ENCODE data around the gene TRAPPC2L.

TRAPPC2L gene

DNA sequence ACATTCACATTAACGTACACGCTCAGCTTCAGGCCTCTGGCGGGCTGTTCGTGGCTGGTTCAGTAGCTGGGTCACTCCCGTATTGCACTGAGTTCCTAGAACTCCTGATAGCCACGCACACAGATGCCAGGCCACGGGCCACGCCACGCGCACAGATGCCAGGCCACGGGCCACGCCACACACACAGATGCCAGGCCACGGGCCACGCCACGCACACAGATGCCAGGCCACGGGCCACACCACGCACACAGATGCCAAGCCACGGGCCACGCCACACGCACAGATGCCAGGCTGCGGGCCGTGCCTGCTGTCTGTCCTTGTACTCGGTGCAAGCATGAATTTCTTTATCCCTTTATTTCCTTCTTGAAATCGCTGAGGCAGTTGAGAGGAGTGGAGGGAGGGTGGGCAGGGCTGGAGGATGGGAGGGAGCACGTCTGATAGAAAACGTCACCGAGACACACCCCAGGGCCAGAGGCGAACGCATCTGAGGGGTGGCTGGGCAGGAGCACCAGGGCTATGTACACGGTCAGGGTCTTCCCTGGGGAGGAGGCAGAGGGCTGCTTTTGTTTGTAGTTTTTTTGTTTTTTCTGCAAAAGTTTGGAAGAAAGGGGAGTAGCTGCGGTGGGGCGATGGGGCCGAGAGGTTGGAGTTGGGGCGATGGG is 18.1 kb downstream of the TRAPPC2L start:
- H3K9ac ChIP-seq (ENCODE audit: low read length in 5 of 5) = no peak overlapping the region
- H3K27ac ChIP-seq (ENCODE audit: low read depth, low read length) = no peak overlapping the region
- peaks cover 0 to 12% (median 9%) of the 10 kb centered on the region in 5 donors for H3K4me1 ChIP-seq (ENCODE audit: control insufficient read depth in 5 of 5, insufficient read depth in 5 of 5, low read length in 5 of 5)
- H3K4me3 ChIP-seq (ENCODE audit: low read depth in 1 of 5, low read length in 5 of 5) = no peak overlapping the region
- H3K36me3 ChIP-seq (ENCODE audit: control insufficient read depth in 5 of 5, insufficient read depth in 5 of 5, low read length in 5 of 5) = peaks cover 0 to 42% (median 13%) of the 10 kb centered on the region in 5 donors
- H3K9me3 ChIP-seq (ENCODE audit: control insufficient read depth in 5 of 5, low read length in 5 of 5) = no peaks in the 10 kb centered on the region
- peaks cover 19 to 22% (median 21%) of the 10 kb centered on the region in 5 donors for H3K27me3 ChIP-seq (ENCODE audit: control insufficient read depth in 5 of 5, insufficient read depth in 4 of 5, low read length in 5 of 5)

DNA sequence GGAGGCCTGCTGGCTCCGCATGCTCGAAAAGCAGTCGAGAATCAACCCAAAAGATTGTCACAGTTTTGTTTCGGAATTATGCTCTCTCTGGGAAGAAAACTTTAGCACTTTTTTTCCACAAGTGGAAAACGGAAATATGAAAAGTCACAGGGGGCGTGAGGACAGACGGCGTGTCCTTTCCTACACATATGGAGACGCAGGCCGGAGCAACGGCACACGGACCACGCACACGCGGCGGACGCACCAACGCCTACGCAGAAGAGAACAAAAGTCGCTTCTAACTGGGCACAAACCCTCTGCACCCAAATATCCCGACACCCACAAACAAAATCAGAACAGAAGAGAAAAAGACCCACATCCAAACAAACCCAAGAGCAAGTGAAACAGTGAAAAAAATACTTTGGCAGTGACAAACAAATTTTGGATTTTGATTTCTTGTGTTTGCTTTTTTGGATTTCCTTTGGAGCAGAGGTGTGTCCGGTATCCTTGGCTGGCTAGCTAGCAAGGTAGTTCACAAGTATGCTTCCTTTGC is 18.8 kb downstream of the TRAPPC2L start:
- Histone ChIP-seq H3K36me3 (ENCODE audit: control insufficient read depth in 5 of 5, insufficient read depth in 5 of 5, low read length in 5 of 5) (peaks cover 0 to 49% (median 13%) of the 10 kb centered on the region in 5 donors), H3K27me3 (ENCODE audit: control insufficient read depth in 5 of 5, insufficient read depth in 4 of 5, low read length in 5 of 5) (peaks cover 13 to 17% (median 15%) of the 10 kb centered on the region in 5 donors), H3K4me3 (ENCODE audit: low read depth in 1 of 5, low read length in 5 of 5) (no peak overlapping the region), H3K9me3 (ENCODE audit: control insufficient read depth in 5 of 5, low read length in 5 of 5) (no peaks in the 10 kb centered on the region), H3K9ac (ENCODE audit: low read length in 5 of 5) (no peak overlapping the region), H3K27ac (ENCODE audit: low read depth, low read length) (no peak overlapping the region), H3K4me1 (ENCODE audit: control insufficient read depth in 5 of 5, insufficient read depth in 5 of 5, low read length in 5 of 5) (peaks cover 0 to 7% (median 4%) of the 10 kb centered on the region in 5 donors)

DNA sequence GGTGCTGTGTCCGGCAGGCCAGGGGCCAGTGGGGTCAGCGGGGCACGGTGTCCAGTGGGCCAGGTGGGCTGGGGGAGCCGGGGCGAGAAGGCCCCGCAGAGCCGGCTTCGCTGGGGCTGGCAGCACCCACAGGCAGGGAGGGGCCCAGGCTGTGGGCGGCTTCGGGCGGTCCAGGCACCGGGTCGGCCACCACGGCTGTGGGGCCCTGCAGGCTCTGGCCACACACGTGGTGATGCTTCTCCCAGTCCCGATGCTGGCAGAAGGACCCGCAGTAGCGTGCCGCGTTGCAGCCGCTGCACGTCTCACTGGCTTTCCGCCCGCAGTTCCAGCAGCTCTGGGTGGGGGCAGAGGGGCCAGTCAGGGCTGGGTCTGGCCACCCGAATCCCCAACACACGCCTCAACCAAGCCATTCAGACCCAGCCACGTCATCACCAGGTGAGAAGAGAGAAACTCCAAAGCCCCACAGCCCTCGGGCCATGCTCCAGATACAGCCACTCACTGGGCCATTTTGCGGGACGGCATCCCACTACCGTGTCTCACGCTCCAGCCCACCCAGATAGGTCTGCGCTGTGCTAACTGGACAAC is 20.1 kb downstream of the TRAPPC2L start:
- Histone ChIP-seq H3K27me3 (ENCODE audit: control insufficient read depth in 5 of 5, insufficient read depth in 4 of 5, low read length in 5 of 5) (peaks cover 1 to 9% (median 4%) of the 10 kb centered on the region in 5 donors), H3K9me3 (ENCODE audit: control insufficient read depth in 5 of 5, low read length in 5 of 5) (no peaks in the 10 kb centered on the region), H3K4me1 (ENCODE audit: control insufficient read depth in 5 of 5, insufficient read depth in 5 of 5, low read length in 5 of 5) (no peaks in the 10 kb centered on the region), H3K9ac (ENCODE audit: low read length in 5 of 5) (no peak overlapping the region), H3K27ac (ENCODE audit: low read depth, low read length) (no peak overlapping the region), H3K4me3 (ENCODE audit: low read depth in 1 of 5, low read length in 5 of 5) (no peak overlapping the region), H3K36me3 (ENCODE audit: control insufficient read depth in 5 of 5, insufficient read depth in 5 of 5, low read length in 5 of 5) (peaks cover 0 to 53% (median 13%) of the 10 kb centered on the region in 5 donors)

DNA sequence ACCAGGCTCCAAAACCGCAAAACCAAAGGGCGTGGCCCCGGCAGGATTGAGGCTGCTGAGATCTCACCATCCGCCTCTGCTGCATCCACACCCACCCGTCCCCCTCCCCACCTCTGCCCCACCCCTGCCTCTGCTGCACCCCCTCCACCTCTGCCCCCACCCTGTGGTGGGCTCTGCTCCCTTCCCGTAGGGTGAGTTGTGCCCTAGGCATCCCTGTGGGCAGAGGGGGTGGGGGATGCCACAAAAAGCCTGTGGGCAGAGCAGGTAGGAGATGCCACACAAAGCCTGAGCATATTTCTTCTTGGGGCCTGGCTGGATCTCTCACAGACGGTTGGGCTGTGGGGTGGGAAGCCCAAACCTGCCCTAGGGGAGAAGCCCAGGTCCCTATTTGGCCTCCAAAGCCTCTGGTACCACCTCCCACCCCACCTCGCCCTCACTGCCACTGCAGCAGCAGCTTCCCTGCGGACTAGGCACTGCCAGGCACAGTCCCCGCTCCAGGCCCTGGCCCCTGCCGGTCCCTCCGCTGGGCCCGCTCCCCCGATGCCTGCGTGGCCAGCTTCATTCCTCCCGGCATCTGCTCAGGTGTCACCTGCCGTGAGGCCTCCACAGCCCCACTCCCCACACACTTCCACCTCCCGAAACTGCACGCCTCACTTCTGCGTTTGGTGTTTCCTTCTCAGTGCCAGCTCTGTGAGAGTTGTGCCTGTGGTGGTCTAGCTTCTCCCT is 20.8 kb downstream of the TRAPPC2L start:
- H3K36me3 ChIP-seq (ENCODE audit: control insufficient read depth in 5 of 5, insufficient read depth in 5 of 5, low read length in 5 of 5) = peaks cover 0 to 60% (median 20%) of the 10 kb centered on the region in 5 donors
- H3K27ac ChIP-seq (ENCODE audit: low read depth, low read length) = no peak overlapping the region
- no peak overlapping the region for H3K4me3 ChIP-seq (ENCODE audit: low read depth in 1 of 5, low read length in 5 of 5)
- no peaks in the 10 kb centered on the region for H3K9me3 ChIP-seq (ENCODE audit: control insufficient read depth in 5 of 5, low read length in 5 of 5)
- H3K27me3 ChIP-seq (ENCODE audit: control insufficient read depth in 5 of 5, insufficient read depth in 4 of 5, low read length in 5 of 5) = peaks cover under 1 to 9% (median 3%) of the 10 kb centered on the region in 5 donors
- no peaks in the 10 kb centered on the region for H3K4me1 ChIP-seq (ENCODE audit: control insufficient read depth in 5 of 5, insufficient read depth in 5 of 5, low read length in 5 of 5)
- no peak overlapping the region for H3K9ac ChIP-seq (ENCODE audit: low read length in 5 of 5)

DNA sequence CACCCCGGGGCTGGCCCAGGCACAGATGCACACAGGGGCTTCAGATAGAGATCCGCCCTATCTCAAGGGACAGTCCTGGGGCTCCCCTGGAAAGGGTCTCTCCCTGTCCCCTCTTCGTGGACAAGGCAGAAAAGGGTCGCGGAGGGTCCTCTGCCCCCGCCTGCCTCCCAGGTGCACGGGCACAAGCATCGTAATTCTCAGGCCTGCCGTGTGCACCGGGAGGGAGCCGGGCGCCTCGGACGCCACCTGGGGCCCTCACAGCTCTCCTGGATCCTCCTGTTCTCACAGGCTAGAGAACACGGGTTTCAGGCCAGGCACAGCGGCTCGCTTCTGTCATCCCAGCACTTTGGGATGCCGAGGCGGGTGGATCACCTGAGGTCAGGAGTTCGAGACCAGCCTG is 21.4 kb downstream of the TRAPPC2L start:
- Histone ChIP-seq H3K27me3 (ENCODE audit: control insufficient read depth in 5 of 5, insufficient read depth in 4 of 5, low read length in 5 of 5) (peaks cover 0 to 4% (median 3%) of the 10 kb centered on the region in 5 donors), H3K4me3 (ENCODE audit: low read depth in 1 of 5, low read length in 5 of 5) (no peak overlapping the region), H3K9me3 (ENCODE audit: control insufficient read depth in 5 of 5, low read length in 5 of 5) (no peaks in the 10 kb centered on the region), H3K4me1 (ENCODE audit: control insufficient read depth in 5 of 5, insufficient read depth in 5 of 5, low read length in 5 of 5) (no peaks in the 10 kb centered on the region), H3K36me3 (ENCODE audit: control insufficient read depth in 5 of 5, insufficient read depth in 5 of 5, low read length in 5 of 5) (peaks cover 0 to 65% (median 21%) of the 10 kb centered on the region in 5 donors), H3K27ac (ENCODE audit: low read depth, low read length) (no peak overlapping the region), H3K9ac (ENCODE audit: low read length in 5 of 5) (no peak overlapping the region)

DNA sequence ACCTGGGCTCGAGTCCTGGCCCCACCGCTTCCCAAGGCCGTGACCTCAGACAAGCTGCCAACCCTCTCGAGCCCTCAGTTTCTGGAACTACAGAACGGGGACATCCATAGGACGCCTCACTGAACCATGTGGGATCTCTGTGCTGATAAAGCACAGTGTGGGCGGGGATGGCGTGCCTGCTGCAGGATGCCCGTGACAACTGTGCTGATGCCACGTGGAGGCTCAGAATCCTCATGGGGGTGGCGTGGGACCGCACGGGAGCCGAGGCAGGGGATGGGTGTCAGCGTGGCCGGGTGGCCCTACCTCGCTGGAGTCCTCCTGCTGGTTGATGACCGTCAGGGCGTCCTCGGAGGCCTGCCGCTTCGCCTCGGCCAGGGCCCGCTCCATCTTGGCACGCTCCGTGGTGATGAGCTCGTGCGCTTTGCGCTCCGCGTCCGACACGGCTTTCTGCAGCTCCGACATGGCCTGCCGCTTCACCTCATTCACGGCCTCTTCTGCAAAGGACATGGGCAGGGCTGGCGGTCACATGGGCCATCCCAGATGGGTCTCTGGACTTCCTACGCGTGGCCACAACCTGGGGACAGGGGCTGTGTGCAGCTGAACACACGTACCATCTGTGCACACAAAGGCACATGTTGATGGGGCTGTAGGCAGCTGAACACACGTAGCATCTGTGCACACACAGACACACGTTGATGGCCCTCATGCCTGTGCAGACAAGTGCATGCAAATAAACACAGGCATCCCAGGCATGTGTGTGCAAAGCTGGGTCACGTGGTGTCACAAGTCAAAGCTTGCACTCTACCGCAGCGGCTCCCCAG is 22.2 kb downstream of the TRAPPC2L start:
- H3K36me3 ChIP-seq (ENCODE audit: control insufficient read depth in 5 of 5, insufficient read depth in 5 of 5, low read length in 5 of 5) = peaks cover 0 to 73% (median 23%) of the 10 kb centered on the region in 5 donors
- peaks cover 0 to 4% (median 2%) of the 10 kb centered on the region in 5 donors for H3K27me3 ChIP-seq (ENCODE audit: control insufficient read depth in 5 of 5, insufficient read depth in 4 of 5, low read length in 5 of 5)

DNA sequence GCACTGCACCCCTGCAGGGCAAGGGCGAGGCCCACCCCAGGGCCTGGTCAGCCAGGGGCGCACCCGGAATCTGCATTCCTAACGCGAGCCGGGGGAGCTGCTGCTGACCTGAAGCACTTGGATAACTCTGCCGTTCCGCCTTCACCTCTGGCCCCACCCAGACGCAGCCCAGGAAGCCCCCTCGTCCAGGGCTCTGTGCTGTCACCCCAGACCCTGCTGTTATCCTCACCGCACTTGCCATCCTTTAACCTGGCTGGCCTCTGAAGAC is 22.8 kb downstream of the TRAPPC2L start:
- Histone ChIP-seq H3K9ac (ENCODE audit: low read length in 5 of 5) (no peak overlapping the region), H3K27ac (ENCODE audit: low read depth, low read length) (no peak overlapping the region), H3K4me1 (ENCODE audit: control insufficient read depth in 5 of 5, insufficient read depth in 5 of 5, low read length in 5 of 5) (no peaks in the 10 kb centered on the region), H3K27me3 (ENCODE audit: control insufficient read depth in 5 of 5, insufficient read depth in 4 of 5, low read length in 5 of 5) (peaks cover 0 to 4% (median 2%) of the 10 kb centered on the region in 5 donors), H3K9me3 (ENCODE audit: control insufficient read depth in 5 of 5, low read length in 5 of 5) (no peaks in the 10 kb centered on the region), H3K4me3 (ENCODE audit: low read depth in 1 of 5, low read length in 5 of 5) (no peak overlapping the region), H3K36me3 (ENCODE audit: control insufficient read depth in 5 of 5, insufficient read depth in 5 of 5, low read length in 5 of 5) (peaks cover 0 to 76% (median 28%) of the 10 kb centered on the region in 5 donors)

More for the DNA sequence above, 22.2 kb downstream of the TRAPPC2L start:
- Histone ChIP-seq H3K9me3 (ENCODE audit: control insufficient read depth in 5 of 5, low read length in 5 of 5) (no peaks in the 10 kb centered on the region), H3K9ac (ENCODE audit: low read length in 5 of 5) (no peak overlapping the region), H3K4me3 (ENCODE audit: low read depth in 1 of 5, low read length in 5 of 5) (no peak overlapping the region), H3K4me1 (ENCODE audit: control insufficient read depth in 5 of 5, insufficient read depth in 5 of 5, low read length in 5 of 5) (no peaks in the 10 kb centered on the region), H3K27ac (ENCODE audit: low read depth, low read length) (no peak overlapping the region)

DNA sequence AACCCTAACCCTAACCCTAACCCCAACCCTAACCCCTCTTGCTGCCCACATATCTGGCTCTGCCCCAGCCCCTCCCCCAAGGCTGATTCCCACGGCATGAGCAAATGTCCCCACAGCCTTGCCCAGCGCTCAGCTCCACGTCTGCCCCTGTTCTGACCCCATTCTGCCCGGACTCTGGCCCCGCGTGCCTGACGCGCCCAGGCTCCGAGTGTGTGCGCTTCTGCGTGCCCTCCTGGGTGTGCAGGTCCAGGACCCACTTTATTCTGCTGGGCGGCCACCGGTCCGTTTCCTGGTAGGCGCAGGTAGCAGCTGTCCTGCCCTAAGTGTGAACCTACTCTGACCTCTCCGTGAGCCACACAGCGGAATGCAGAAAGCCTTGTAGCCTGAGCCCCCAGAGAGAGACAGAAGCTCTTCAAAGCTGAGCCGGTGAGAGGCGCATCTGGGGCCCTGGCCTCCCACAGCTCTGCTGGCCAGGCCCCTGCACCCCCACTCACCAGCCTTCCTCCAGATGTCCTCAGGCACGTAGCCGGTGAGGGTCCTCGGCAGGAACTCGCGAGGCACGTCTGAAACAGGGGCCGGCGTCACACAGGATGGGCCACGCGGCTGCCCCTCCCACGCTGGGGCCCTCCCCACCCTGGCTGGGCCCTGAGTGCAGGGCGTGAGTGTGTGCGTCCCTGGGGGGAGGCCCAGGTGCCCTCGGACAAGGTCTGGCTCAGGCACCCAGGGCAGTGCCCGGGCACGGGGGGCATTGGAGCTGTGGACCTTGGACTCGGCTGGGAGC is 23.5 kb downstream of the TRAPPC2L start:
- no peak overlapping the region for H3K9ac ChIP-seq (ENCODE audit: low read length in 5 of 5)
- H3K4me3 ChIP-seq (ENCODE audit: low read depth in 1 of 5, low read length in 5 of 5) = no peak overlapping the region
- H3K4me1 ChIP-seq (ENCODE audit: control insufficient read depth in 5 of 5, insufficient read depth in 5 of 5, low read length in 5 of 5) = no peaks in the 10 kb centered on the region
- no peak overlapping the region for H3K27ac ChIP-seq (ENCODE audit: low read depth, low read length)
- H3K9me3 ChIP-seq (ENCODE audit: control insufficient read depth in 5 of 5, low read length in 5 of 5) = no peaks in the 10 kb centered on the region
- H3K36me3 ChIP-seq (ENCODE audit: control insufficient read depth in 5 of 5, insufficient read depth in 5 of 5, low read length in 5 of 5) = peaks cover 0 to 77% (median 30%) of the 10 kb centered on the region in 5 donors
- H3K27me3 ChIP-seq (ENCODE audit: control insufficient read depth in 5 of 5, insufficient read depth in 4 of 5, low read length in 5 of 5) = peaks cover 0 to 4% (median 2%) of the 10 kb centered on the region in 5 donors

DNA sequence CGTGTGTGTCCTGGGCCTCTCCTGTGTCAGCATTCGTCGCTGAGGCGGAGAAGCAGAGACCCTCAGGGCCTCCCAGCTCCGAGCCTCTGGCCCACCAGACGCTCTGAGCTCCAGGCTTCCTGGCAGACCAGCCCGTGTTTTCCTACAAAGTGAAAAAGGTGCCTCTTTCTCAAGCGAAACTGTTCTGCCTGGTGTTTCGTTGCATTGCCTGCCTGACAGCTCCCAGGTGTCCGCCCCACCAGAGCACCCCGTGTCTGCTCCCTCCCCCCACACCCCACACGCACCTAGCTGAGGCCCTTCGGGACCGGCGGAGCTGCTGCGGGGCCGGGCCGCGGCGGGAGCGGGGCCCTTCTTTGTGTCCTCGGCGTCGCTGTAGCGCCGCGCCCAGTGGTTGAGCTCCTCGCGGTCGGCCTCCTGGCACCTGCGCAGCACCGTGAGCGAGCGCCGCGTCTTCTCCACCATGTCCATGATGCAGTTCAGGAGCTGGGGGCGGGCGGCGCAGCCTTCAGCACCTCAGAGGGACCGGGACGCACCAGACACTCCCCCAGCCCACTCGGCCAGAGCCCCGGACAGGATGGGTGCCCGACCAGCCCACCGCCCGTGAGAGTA is 24.2 kb downstream of the TRAPPC2L start:
- Histone ChIP-seq H3K9me3 (ENCODE audit: control insufficient read depth in 5 of 5, low read length in 5 of 5) (no peaks in the 10 kb centered on the region), H3K27me3 (ENCODE audit: control insufficient read depth in 5 of 5, insufficient read depth in 4 of 5, low read length in 5 of 5) (peaks cover 0 to 4% (median 2%) of the 10 kb centered on the region in 5 donors), H3K27ac (ENCODE audit: low read depth, low read length) (no peak overlapping the region), H3K36me3 (ENCODE audit: control insufficient read depth in 5 of 5, insufficient read depth in 5 of 5, low read length in 5 of 5) (peaks cover 0 to 81% (median 32%) of the 10 kb centered on the region in 5 donors), H3K9ac (ENCODE audit: low read length in 5 of 5) (no peak overlapping the region), H3K4me3 (ENCODE audit: low read depth in 1 of 5, low read length in 5 of 5) (no peak overlapping the region), H3K4me1 (ENCODE audit: control insufficient read depth in 5 of 5, insufficient read depth in 5 of 5, low read length in 5 of 5) (peaks cover 0 to 6% (median under 1%) of the 10 kb centered on the region in 5 donors)

Measured in subcutaneous abdominal adipose tissue (tissue), 5 donors.